Gastroesophageal sphincter (tissue), 4 donors: Measurements from ENCODE around the gene FZD7. TPM values are rescaled to one million over a fixed set of nuclear protein-coding genes. Genes with fewer than 3 reads are reported as not detected.

ENCODE experiments used
- ATAC-seq: fragments of 150-250 bp; one replicate; pipeline ENCODE4 v1.9.1; 2016; ENCODE audit warnings: mild to moderate bottlenecking, moderate library complexity
- H3K27ac ChIP-seq, 4 donors: fragments of 200-600 bp; sonication (generic) in 3 of 4; 1 replicate in 3 of 4; 2 replicates in 1 of 4; pipeline ENCODE4 v1.5.1; 2016 to 2019
- H3K27me3 ChIP-seq: fragments of 200-600 bp; sonication (generic); one replicate; pipeline ENCODE4 v1.5.1; 2019
- H3K36me3 ChIP-seq, 2 donors: fragments of 200-600 bp; sonication (generic); one replicate each; pipeline ENCODE4 v1.5.1; 2019; ENCODE audit warnings: control low read depth in 1 of 2
- H3K4me1 ChIP-seq, 3 donors: fragments of 200-600 bp; sonication (generic); 1 replicate in 2 of 3; 2 replicates in 1 of 3; pipeline ENCODE4 v1.5.1; 2016 to 2019; ENCODE audit warnings: control low read depth in 2 of 3
- H3K4me3 ChIP-seq, 2 donors: fragments of 200-600 bp; sonication (generic); one replicate each; pipeline ENCODE4 v1.5.1; 2019; ENCODE audit warnings: mild to moderate bottlenecking in 1 of 2, moderate library complexity in 1 of 2
- H3K9me3 ChIP-seq, 3 donors: fragments of 200-600 bp; sonication (generic); one replicate each; pipeline ENCODE4 v1.5.1; 2017 to 2019; ENCODE audit warnings: control low read depth in 2 of 3
- CTCF ChIP-seq, 4 experiments: fragments of 200-600 bp in 2 of 4; fragments of 450-650 bp in 2 of 4; sonication (generic) in 1 of 4; IDR thresholded peaks; one replicate each; pipeline ENCODE4 v1.5.1; 2017 to 2019; ENCODE audit warnings: antibody characterized with exemption in 4 of 4, mild to moderate bottlenecking in 2 of 4, moderate library complexity in 2 of 4
- EP300 ChIP-seq: sonication (generic); formaldehyde crosslinking; IDR thresholded peaks from one replicate; pipeline ENCODE4 v1.6.1; 2017; ENCODE audit warnings: antibody characterized with exemption, mild to moderate bottlenecking
- POLR2A ChIP-seq, 2 donors: fragments of 450-650 bp; IDR thresholded peaks; one replicate each; pipeline ENCODE4 v1.6.1; 2017; ENCODE audit warnings: antibody characterized with exemption in 2 of 2, mild to moderate bottlenecking in 2 of 2, moderate library complexity in 1 of 2
- POLR2AphosphoS5 ChIP-seq: sonication (generic); formaldehyde crosslinking; IDR thresholded peaks from one replicate; pipeline ENCODE4 v1.6.1; 2017; ENCODE audit warnings: antibody characterized with exemption
- WGBS, 2 donors: methylation state at CpG; one replicate each; pipeline ENCODE4 v1.1.5; 2018; ENCODE audit warnings: low coverage in 1 of 2; 5-methylcytosine and 5-hydroxymethylcytosine counted together
- total RNA-seq, 4 donors: library from RNA; depleted of rRNA; stranded (reverse); fragments of >200 nt; gene quantifications; one replicate each; pipeline ENCODE4 v1.1.0, GENCODE V29; 2016

Gene FZD7
- total RNA-seq, 4 donors from 2014 or later, result 15.9 to 55.4 (median 39.0) TPM

GRCh38 chr2:202035941-202036372 is 2.3 kb downstream of the FZD7 start:
- H3K4me3 ChIP-seq, result peak overlapping the region; percentile 53 to 74
- H3K4me1 ChIP-seq, result peaks cover 3 to 71% (median 10%) of the 10 kb centered on the region in 3 donors
- no peak for TF ChIP-seq EP300
- no peak for TF ChIP-seq POLR2AphosphoS5
- TF ChIP-seq CTCF (IDR thresholded peaks at IDR 0.05), result no peak
- TF ChIP-seq POLR2A (IDR thresholded peaks at IDR 0.05), result no peak
- no peaks in the 10 kb centered on the region for H3K27me3 ChIP-seq
- H3K27ac ChIP-seq, result peak overlapping the region; percentile 69 to 99 (median 98)
- no peaks in the 10 kb centered on the region for H3K9me3 ChIP-seq
- no peaks in the 10 kb centered on the region for H3K36me3 ChIP-seq
- WGBS, 2 donors, result 20% methylated on average over 1 of the region's 32 CpGs; no CpG with 5 or more reads in 1 of the 2 donors
- no peak for ATAC-seq

- H3K27ac ChIP-seq, result peak overlapping the region; percentile 69 to 99 (median 98)
- peak overlapping the region; percentile 53 to 74 for H3K4me3 ChIP-seq
- TF ChIP-seq POLR2AphosphoS5 (no peak), POLR2A (IDR thresholded peaks at IDR 0.05) (no peak), CTCF (IDR thresholded peaks at IDR 0.05) (no peak), EP300 (no peak)
- WGBS, 2 donors, result 24% methylated on average over 10 of the region's 15 CpGs; no CpG with 5 or more reads in 1 of the 2 donors
- peaks cover 3 to 70% (median 8%) of the 10 kb centered on the region in 3 donors for H3K4me1 ChIP-seq
- no peak for ATAC-seq
- no peaks in the 10 kb centered on the region for H3K36me3 ChIP-seq
- H3K9me3 ChIP-seq, result no peaks in the 10 kb centered on the region
- no peaks in the 10 kb centered on the region for H3K27me3 ChIP-seq
Observed at GRCh38 chr2:202036601-202037037, 3.0 kb downstream of the FZD7 start.

GRCh38 chr2:202037086-202037485 is 3.4 kb downstream of the FZD7 start:
- peak overlapping the region; percentile 69 to 99 (median 98) for H3K27ac ChIP-seq

GRCh38 chr2:202038471-202039277 is 5.0 kb downstream of the FZD7 start:
- TF ChIP-seq EP300 (no peak), POLR2AphosphoS5 (no peak), CTCF (IDR thresholded peaks at IDR 0.05) (no peak), POLR2A (IDR thresholded peaks at IDR 0.05) (no peak)
- Histone ChIP-seq H3K27me3 (no peaks in the 10 kb centered on the region), H3K4me1 (peaks cover 3 to 60% (median 4%) of the 10 kb centered on the region in 3 donors), H3K9me3 (no peaks in the 10 kb centered on the region), H3K36me3 (no peaks in the 10 kb centered on the region), H3K27ac (peak overlapping the region; percentile 69 to 99 (median 88)), H3K4me3 (peak overlapping the region; percentile 7 to 74)
- WGBS, 2 donors, result 20 to 33% methylated on average over 4 of the region's 4 CpGs
- no peak for ATAC-seq

More at GRCh38 chr2:202037086-202037485, 3.4 kb downstream of the FZD7 start:
- Histone ChIP-seq H3K9me3 (no peaks in the 10 kb centered on the region), H3K4me1 (peaks cover 3 to 66% (median 4%) of the 10 kb centered on the region in 3 donors), H3K36me3 (no peaks in the 10 kb centered on the region), H3K27me3 (no peaks in the 10 kb centered on the region), H3K4me3 (peak overlapping the region; percentile 53 to 74)
- ATAC-seq, result no peak
- no peak for TF ChIP-seq CTCF (IDR thresholded peaks at IDR 0.05)
- peak; percentile 66 for TF ChIP-seq POLR2AphosphoS5
- no peak for TF ChIP-seq EP300
- TF ChIP-seq POLR2A (IDR thresholded peaks at IDR 0.05), result peak in 1 of 2 donors; percentile 29
- WGBS, 2 donors, result 16 to 28% methylated on average over 4 to 7 of the region's 7 CpGs
